Measurements from ENCODE around the gene PCDH11Y. TPM values are rescaled to one million over a fixed set of nuclear protein-coding genes. Genes with fewer than 3 reads are reported as not detected.
"Not testable (repeated sequence)": the region's sequence is repeated elsewhere in the genome, so short reads cannot be mapped to it uniquely, and the experiment has no call there.

Gene PCDH11Y
- total RNA-seq, 1 donor from 2014 or later: under 0.01 TPM

DNA sequence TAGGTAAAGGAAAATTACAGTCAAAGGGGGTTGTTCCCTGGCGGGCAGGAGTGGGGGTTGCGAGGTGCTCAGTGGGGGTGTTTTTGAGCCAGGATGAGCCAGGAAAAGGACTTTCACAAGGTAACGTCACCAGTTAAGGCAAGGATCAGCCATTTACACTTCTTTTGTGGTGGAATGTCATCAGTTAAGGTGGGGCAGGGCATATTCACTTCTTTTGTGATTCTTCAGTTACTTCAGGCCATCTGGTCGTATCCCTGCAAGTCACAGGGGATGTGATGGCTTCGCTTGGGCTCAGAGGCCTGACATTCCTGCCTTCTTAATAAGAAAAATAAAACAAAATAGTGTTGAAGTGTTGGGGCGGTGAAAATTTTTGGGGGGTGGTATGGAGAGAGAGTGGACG lies 324.8 kb downstream of the PCDH11Y start:
- not testable (repeated sequence) for H3K4me1 ChIP-seq (ENCODE audit: control insufficient read depth in 3 of 3, insufficient read depth in 3 of 3, low read length in 3 of 3); H3K9ac ChIP-seq (ENCODE audit: low read depth in 1 of 3, low read length in 3 of 3); H3K27ac ChIP-seq (ENCODE audit: low read depth, low read length); H3K9me3 ChIP-seq (ENCODE audit: control insufficient read depth in 3 of 3, low read length in 3 of 3); H3K4me3 ChIP-seq (ENCODE audit: low read length in 3 of 3); H3K27me3 ChIP-seq (ENCODE audit: control insufficient read depth in 3 of 3, insufficient read depth in 3 of 3, low read length in 3 of 3); H3K36me3 ChIP-seq (ENCODE audit: control insufficient read depth in 3 of 3, insufficient read depth in 3 of 3, low read length in 3 of 3)

DNA sequence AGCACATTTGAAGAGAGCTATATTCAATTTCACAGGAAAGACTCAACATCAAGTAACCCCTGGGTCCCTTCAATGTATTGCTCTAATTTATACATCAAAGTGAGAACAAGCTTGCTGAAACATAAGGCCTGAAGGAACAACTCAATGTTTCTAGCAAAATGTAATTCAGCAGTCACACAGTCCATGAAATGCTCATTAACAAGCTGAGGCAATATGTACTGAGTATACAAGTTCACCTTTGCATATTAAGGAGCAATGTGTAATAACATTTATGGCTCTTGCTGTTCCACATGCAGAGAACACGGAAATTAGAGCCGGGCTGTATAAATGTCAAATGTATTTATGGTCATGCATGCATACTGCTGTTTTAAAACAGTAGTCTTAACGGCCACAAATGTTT lies 342.1 kb downstream of the PCDH11Y start:
- H3K4me3 ChIP-seq (ENCODE audit: low read length in 3 of 3); H3K27ac ChIP-seq (ENCODE audit: low read depth, low read length); H3K9me3 ChIP-seq (ENCODE audit: control insufficient read depth in 3 of 3, low read length in 3 of 3); H3K4me1 ChIP-seq (ENCODE audit: control insufficient read depth in 3 of 3, insufficient read depth in 3 of 3, low read length in 3 of 3); H3K27me3 ChIP-seq (ENCODE audit: control insufficient read depth in 3 of 3, insufficient read depth in 3 of 3, low read length in 3 of 3); H3K9ac ChIP-seq (ENCODE audit: low read depth in 1 of 3, low read length in 3 of 3); H3K36me3 ChIP-seq (ENCODE audit: control insufficient read depth in 3 of 3, insufficient read depth in 3 of 3, low read length in 3 of 3): not testable (repeated sequence)

GRCh38 chrY:5543705-5544104 lies 543.6 kb downstream of the PCDH11Y start:
- H3K4me1 ChIP-seq (ENCODE audit: control insufficient read depth in 3 of 3, insufficient read depth in 3 of 3, low read length in 3 of 3); H3K27ac ChIP-seq (ENCODE audit: low read depth, low read length); H3K9ac ChIP-seq (ENCODE audit: low read depth in 1 of 3, low read length in 3 of 3); H3K27me3 ChIP-seq (ENCODE audit: control insufficient read depth in 3 of 3, insufficient read depth in 3 of 3, low read length in 3 of 3); H3K9me3 ChIP-seq (ENCODE audit: control insufficient read depth in 3 of 3, low read length in 3 of 3); H3K4me3 ChIP-seq (ENCODE audit: low read length in 3 of 3); H3K36me3 ChIP-seq (ENCODE audit: control insufficient read depth in 3 of 3, insufficient read depth in 3 of 3, low read length in 3 of 3): not testable (repeated sequence)

DNA sequence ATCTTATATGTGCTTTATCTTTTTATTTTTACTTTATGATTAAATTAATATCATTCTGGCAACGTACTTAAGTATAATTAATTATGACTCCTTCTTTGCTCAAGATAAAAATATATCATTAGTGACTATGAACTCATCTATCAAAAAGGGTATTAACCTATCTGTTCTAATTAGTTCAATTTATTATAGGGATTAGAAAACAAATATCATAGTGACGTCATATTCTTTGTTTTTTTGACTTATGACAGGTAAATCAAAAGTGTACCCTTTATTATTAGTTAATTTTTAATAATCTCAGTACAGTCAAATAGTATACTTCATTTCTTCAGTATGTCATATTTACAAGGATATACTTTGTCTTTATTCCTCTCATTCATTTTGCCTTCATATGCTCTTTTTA lies 638.5 kb downstream of the PCDH11Y start:
- not testable (repeated sequence) for H3K27ac ChIP-seq (ENCODE audit: low read depth, low read length); H3K36me3 ChIP-seq (ENCODE audit: control insufficient read depth in 3 of 3, insufficient read depth in 3 of 3, low read length in 3 of 3); H3K4me1 ChIP-seq (ENCODE audit: control insufficient read depth in 3 of 3, insufficient read depth in 3 of 3, low read length in 3 of 3); H3K9me3 ChIP-seq (ENCODE audit: control insufficient read depth in 3 of 3, low read length in 3 of 3); H3K9ac ChIP-seq (ENCODE audit: low read depth in 1 of 3, low read length in 3 of 3); H3K4me3 ChIP-seq (ENCODE audit: low read length in 3 of 3); H3K27me3 ChIP-seq (ENCODE audit: control insufficient read depth in 3 of 3, insufficient read depth in 3 of 3, low read length in 3 of 3)

DNA sequence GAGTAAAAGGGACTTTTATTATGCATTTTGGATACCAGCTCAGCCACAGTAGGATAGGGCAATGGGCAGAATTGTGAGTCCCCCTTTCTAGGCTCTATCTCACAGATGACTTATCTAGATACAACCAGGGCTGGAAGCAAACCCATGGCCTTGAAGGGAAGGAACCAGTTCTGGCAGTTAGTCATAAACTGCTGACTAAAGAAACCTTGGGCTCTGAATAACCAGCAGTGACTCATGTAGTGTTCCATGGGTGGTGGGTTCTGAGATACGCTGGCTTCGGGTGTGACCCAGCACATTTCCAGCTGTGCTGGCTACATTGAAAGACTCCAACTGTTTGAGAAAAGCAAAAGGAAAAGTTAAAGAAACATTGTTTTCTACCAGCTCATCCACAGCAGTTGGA lies 679.2 kb downstream of the PCDH11Y start:
- H3K27ac ChIP-seq (ENCODE audit: low read depth, low read length); H3K27me3 ChIP-seq (ENCODE audit: control insufficient read depth in 3 of 3, insufficient read depth in 3 of 3, low read length in 3 of 3); H3K36me3 ChIP-seq (ENCODE audit: control insufficient read depth in 3 of 3, insufficient read depth in 3 of 3, low read length in 3 of 3); H3K9ac ChIP-seq (ENCODE audit: low read depth in 1 of 3, low read length in 3 of 3); H3K4me3 ChIP-seq (ENCODE audit: low read length in 3 of 3); H3K9me3 ChIP-seq (ENCODE audit: control insufficient read depth in 3 of 3, low read length in 3 of 3); H3K4me1 ChIP-seq (ENCODE audit: control insufficient read depth in 3 of 3, insufficient read depth in 3 of 3, low read length in 3 of 3): not testable (repeated sequence)

GRCh38 chrY:5708727-5709126 lies 708.6 kb downstream of the PCDH11Y start:
- H3K27ac ChIP-seq (ENCODE audit: low read depth, low read length); H3K9ac ChIP-seq (ENCODE audit: low read depth in 1 of 3, low read length in 3 of 3); H3K4me1 ChIP-seq (ENCODE audit: control insufficient read depth in 3 of 3, insufficient read depth in 3 of 3, low read length in 3 of 3); H3K27me3 ChIP-seq (ENCODE audit: control insufficient read depth in 3 of 3, insufficient read depth in 3 of 3, low read length in 3 of 3); H3K36me3 ChIP-seq (ENCODE audit: control insufficient read depth in 3 of 3, insufficient read depth in 3 of 3, low read length in 3 of 3); H3K9me3 ChIP-seq (ENCODE audit: control insufficient read depth in 3 of 3, low read length in 3 of 3); H3K4me3 ChIP-seq (ENCODE audit: low read length in 3 of 3): not testable (repeated sequence)

GRCh38 chrY:5709788-5710381 lies 709.8 kb downstream of the PCDH11Y start:
- not testable (repeated sequence) for H3K36me3 ChIP-seq (ENCODE audit: control insufficient read depth in 3 of 3, insufficient read depth in 3 of 3, low read length in 3 of 3); H3K4me3 ChIP-seq (ENCODE audit: low read length in 3 of 3); H3K9ac ChIP-seq (ENCODE audit: low read depth in 1 of 3, low read length in 3 of 3); H3K4me1 ChIP-seq (ENCODE audit: control insufficient read depth in 3 of 3, insufficient read depth in 3 of 3, low read length in 3 of 3); H3K27me3 ChIP-seq (ENCODE audit: control insufficient read depth in 3 of 3, insufficient read depth in 3 of 3, low read length in 3 of 3); H3K27ac ChIP-seq (ENCODE audit: low read depth, low read length); H3K9me3 ChIP-seq (ENCODE audit: control insufficient read depth in 3 of 3, low read length in 3 of 3)

DNA sequence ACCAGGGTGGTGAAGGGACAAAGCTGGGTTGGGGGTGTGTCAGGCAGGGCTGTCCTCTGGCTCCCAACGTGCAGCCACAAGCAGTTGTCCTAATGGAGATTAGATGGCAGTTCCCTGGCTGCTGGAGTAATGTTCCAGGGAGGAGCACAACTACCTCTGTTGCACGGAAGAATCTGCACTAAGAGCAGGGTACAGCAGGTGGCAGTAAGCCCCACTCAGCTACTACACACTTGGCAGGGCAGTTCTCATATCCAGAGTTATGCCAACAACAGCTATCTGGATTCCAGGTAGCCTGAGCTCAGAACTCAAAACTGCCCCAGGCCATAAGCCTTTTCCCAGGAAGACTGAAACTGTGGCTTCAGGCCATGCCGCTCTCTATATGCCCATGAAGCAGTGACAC lies 761.3 kb downstream of the PCDH11Y start:
- not testable (repeated sequence) for H3K4me3 ChIP-seq (ENCODE audit: low read length in 3 of 3); H3K9ac ChIP-seq (ENCODE audit: low read depth in 1 of 3, low read length in 3 of 3); H3K9me3 ChIP-seq (ENCODE audit: control insufficient read depth in 3 of 3, low read length in 3 of 3); H3K27me3 ChIP-seq (ENCODE audit: control insufficient read depth in 3 of 3, insufficient read depth in 3 of 3, low read length in 3 of 3); H3K36me3 ChIP-seq (ENCODE audit: control insufficient read depth in 3 of 3, insufficient read depth in 3 of 3, low read length in 3 of 3); H3K27ac ChIP-seq (ENCODE audit: low read depth, low read length); H3K4me1 ChIP-seq (ENCODE audit: control insufficient read depth in 3 of 3, insufficient read depth in 3 of 3, low read length in 3 of 3)

- H3K9ac ChIP-seq (ENCODE audit: low read depth in 1 of 3, low read length in 3 of 3); H3K4me3 ChIP-seq (ENCODE audit: low read length in 3 of 3); H3K27me3 ChIP-seq (ENCODE audit: control insufficient read depth in 3 of 3, insufficient read depth in 3 of 3, low read length in 3 of 3); H3K9me3 ChIP-seq (ENCODE audit: control insufficient read depth in 3 of 3, low read length in 3 of 3); H3K27ac ChIP-seq (ENCODE audit: low read depth, low read length); H3K36me3 ChIP-seq (ENCODE audit: control insufficient read depth in 3 of 3, insufficient read depth in 3 of 3, low read length in 3 of 3); H3K4me1 ChIP-seq (ENCODE audit: control insufficient read depth in 3 of 3, insufficient read depth in 3 of 3, low read length in 3 of 3): not testable (repeated sequence)
Measured at GRCh38 chrY:5776485-5776884, 776.4 kb downstream of the PCDH11Y start.
